Smooth muscle cell (in vitro differentiated cells): ENCODE results near the gene MAGI2. TPM values are rescaled to one million over a fixed set of nuclear protein-coding genes. Genes with fewer than 3 reads are reported as not detected.

Source experiments
- DNase-seq: peaks from one replicate; lab custom pipeline; 2025; ENCODE audit not compliant: unreplicated experiment; lab: John Stamatoyannopoulos, UW
- H2AFZ ChIP-seq: fragments of 200-600 bp; sonication (generic); 2 replicates; pipeline ENCODE4 v1.6.0; 2016; ENCODE audit warnings: antibody characterized with exemption, low read depth, mild to moderate bottlenecking
- H3F3A ChIP-seq: fragments of 200-600 bp; sonication (generic); 2 replicates; pipeline ENCODE4 v1.6.0; 2017; ENCODE audit warnings: antibody characterized with exemption, low read depth
- H3K27ac ChIP-seq: fragments of 200-600 bp; sonication (generic); 2 replicates; pipeline ENCODE4 v1.5.1; 2016; ENCODE audit warnings: low read depth, mild to moderate bottlenecking
- H3K27me3 ChIP-seq: fragments of 200-600 bp; sonication (generic); 2 replicates; pipeline ENCODE4 v1.6.1; 2016; ENCODE audit warnings: low read depth, mild to moderate bottlenecking
- H3K36me3 ChIP-seq: fragments of 200-600 bp; sonication (generic); 2 replicates; pipeline ENCODE4 v1.5.1; 2016; ENCODE audit warnings: low read depth
- H3K4me1 ChIP-seq: fragments of 200-600 bp; sonication (generic); 2 replicates; pipeline ENCODE4 v1.5.1; 2016; ENCODE audit warnings: low read depth
- H3K4me2 ChIP-seq: fragments of 200-600 bp; sonication (generic); 2 replicates; pipeline ENCODE4 v1.6.0; 2016; ENCODE audit warnings: mild to moderate bottlenecking
- H3K4me3 ChIP-seq: fragments of 200-600 bp; sonication (generic); 2 replicates; pipeline ENCODE4 v1.5.1; 2016; ENCODE audit warnings: mild to moderate bottlenecking
- H3K79me2 ChIP-seq: fragments of 200-600 bp; sonication (generic); 2 replicates; pipeline ENCODE4 v1.6.0; 2016; ENCODE audit warnings: low read depth, mild to moderate bottlenecking
- H3K9ac ChIP-seq: fragments of 200-600 bp; sonication (generic); 2 replicates; pipeline ENCODE4 v1.6.0; 2016; ENCODE audit warnings: low read depth
- H3K9me3 ChIP-seq: fragments of 200-600 bp; sonication (generic); replicated peaks from 2 replicates; pipeline ENCODE4 v1.5.1; 2016; ENCODE audit warnings: low read depth
- H4K20me1 ChIP-seq: fragments of 200-600 bp; sonication (generic); 2 replicates; pipeline ENCODE4 v1.6.0; 2016; ENCODE audit warnings: low read depth
- CTCF ChIP-seq: fragments of 200-600 bp; sonication (generic); IDR thresholded peaks from 2 replicates; pipeline ENCODE4 v1.5.1; 2017; ENCODE audit warnings: borderline replicate concordance, mild to moderate bottlenecking, antibody characterized with exemption; ENCODE audit not compliant: insufficient read depth, poor library complexity, severe bottlenecking
- WGBS: methylation state at CpG from one replicate; pipeline ENCODE4 v1.1.7; 2016; ENCODE audit warnings: low lambda C conversion rate; 5-methylcytosine and 5-hydroxymethylcytosine counted together
- polyA plus RNA-seq: library from polyadenylated mRNA; unstranded; fragments of >200 nt; fragmentation: Nextera tagmentation; extraction: Ambion mirVana; gene quantifications from 2 replicates; pipeline ENCODE4 v1.2.1, GENCODE V29; 2016
- total RNA-seq: library from RNA; depleted of rRNA; stranded (reverse); fragments of >200 nt; gene quantifications from 2 replicates; pipeline ENCODE4 v1.2.3, GENCODE V29; 2014

The MAGI2 gene
- total and polyA plus RNA-seq, 2 experiments from 2014 or later: 3.4 to 10.7 TPM

GRCh38 chr7:78924581-78924980 is 528.9 kb downstream of the MAGI2 start:
- no peak overlapping the region for H3K27ac ChIP-seq
- H3K27me3 ChIP-seq: no peaks in the 10 kb centered on the region
- H4K20me1 ChIP-seq: no peaks in the 10 kb centered on the region
- peak; percentile 60 for TF ChIP-seq CTCF
- no peak overlapping the region for H3K9ac ChIP-seq
- no peak overlapping the region for H3K4me3 ChIP-seq
- 13% methylated on average over 2 of the region's 2 CpGs for WGBS
- H3K4me1 ChIP-seq: no peaks in the 10 kb centered on the region
- no peaks in the 10 kb centered on the region for H3K79me2 ChIP-seq
- DNase-seq: no peak
- H3K4me2 ChIP-seq: no peak overlapping the region
- no peaks in the 10 kb centered on the region for H3F3A ChIP-seq
- H2AFZ ChIP-seq: no peak overlapping the region
- no peaks in the 10 kb centered on the region for H3K9me3 ChIP-seq
- H3K36me3 ChIP-seq: no peaks in the 10 kb centered on the region

GRCh38 chr7:78912781-78913180 is 540.7 kb downstream of the MAGI2 start:
- no peaks in the 10 kb centered on the region for H3K4me1 ChIP-seq
- H2AFZ ChIP-seq: no peak overlapping the region
- no peaks in the 10 kb centered on the region for H3K79me2 ChIP-seq

GRCh38 chr7:78906735-78907134 is 546.7 kb downstream of the MAGI2 start:
- H3K27ac ChIP-seq: no peak overlapping the region
- no peak overlapping the region for H3K4me2 ChIP-seq
- DNase-seq: no peak

More at GRCh38 chr7:78912781-78913180, 540.7 kb downstream of the MAGI2 start:
- no peak overlapping the region for H3K4me3 ChIP-seq
- H3K27me3 ChIP-seq: no peaks in the 10 kb centered on the region
- DNase-seq: no peak
- H3K27ac ChIP-seq: no peak overlapping the region
- no peak overlapping the region for H3K4me2 ChIP-seq
- H3K36me3 ChIP-seq: no peaks in the 10 kb centered on the region
- H3F3A ChIP-seq: no peaks in the 10 kb centered on the region
- no peaks in the 10 kb centered on the region for H3K9me3 ChIP-seq
- TF ChIP-seq CTCF: no peak
- no peaks in the 10 kb centered on the region for H4K20me1 ChIP-seq
- H3K9ac ChIP-seq: no peak overlapping the region

More at GRCh38 chr7:78906735-78907134, 546.7 kb downstream of the MAGI2 start:
- Histone ChIP-seq H3K9ac (no peak overlapping the region), H3K79me2 (no peaks in the 10 kb centered on the region), H3K27me3 (no peaks in the 10 kb centered on the region), H3K36me3 (no peaks in the 10 kb centered on the region), H4K20me1 (no peaks in the 10 kb centered on the region), H2AFZ (no peak overlapping the region), H3K9me3 (no peaks in the 10 kb centered on the region), H3F3A (no peaks in the 10 kb centered on the region), H3K4me3 (no peak overlapping the region), H3K4me1 (no peaks in the 10 kb centered on the region)
- TF ChIP-seq CTCF: no peak
- 90% methylated on average over 1 of the region's 1 CpG for WGBS
